A549 (cell line): ENCODE measurements around the gene ZNF750. TPM values are rescaled to one million over a fixed set of nuclear protein-coding genes. Genes with fewer than 3 reads are reported as not detected.

ENCODE experiments used
- ATAC-seq, 2 experiments: fragments of 200-7000 bp in 1 of 2; fragments of >200 bp in 1 of 2; cut with Nextera tagmentation in 1 of 2; cut with Tn5 transposase in 1 of 2; 3 replicates each; pipeline versions ENCODE4 v1.8.0 to v1.9.1; 2018 to 2020; ENCODE audit warnings: mild to moderate bottlenecking in 1 of 2, moderate library complexity in 1 of 2
- CTCF ChIA-PET: fragments of 300-600 bp; sonication (Branson Sonifier 250); formaldehyde crosslinking; extraction: SDS; loops from one replicate; lab custom pipeline; 2021; ENCODE audit warnings: antibody characterized with exemption, inconsistent platforms; lab: Yijun Ruan, JAX
- POLR2A ChIA-PET: fragments of 350-600 bp; formaldehyde crosslinking; extraction: SDS; loops from one replicate; lab custom pipeline; 2021; ENCODE audit warnings: antibody characterized with exemption, inconsistent platforms; lab: Yijun Ruan, JAX
- DNase-seq, 2 experiments: peaks; one replicate each; pipeline versions ENCODE4 v3.0.0 to v3.0.0-alpha.2; 2011 to 2016; ENCODE audit warnings: low read depth in 1 of 2, low spot score in 1 of 2
- FAIRE-seq: peaks from 2 replicates; lab custom pipeline; 2011; peaks lifted over from hg19 to GRCh38; lab: Jason Lieb, UNC
- H3K27ac ChIP-seq, 2 experiments: fragments of >200 bp; sonication (Bioruptor Twin); formaldehyde crosslinking; 3 replicates each; pipeline ENCODE4 v1.5.1; 2016 to 2017
- H3K4me1 ChIP-seq: fragments of >200 bp; sonication (Bioruptor Twin); formaldehyde crosslinking; 3 replicates; pipeline ENCODE4 v1.6.1; 2016
- H3K4me2 ChIP-seq: fragments of >200 bp; sonication (Bioruptor Twin); formaldehyde crosslinking; 3 replicates; pipeline ENCODE4 v1.6.1; 2016
- H3K4me3 ChIP-seq: fragments of >200 bp; sonication (Bioruptor Twin); formaldehyde crosslinking; 3 replicates; pipeline ENCODE4 v1.5.1; 2016
- H3K9me3 ChIP-seq: fragments of >200 bp; sonication (Bioruptor Twin); formaldehyde crosslinking; 3 replicates; pipeline ENCODE4 v1.6.1; 2016
- ATOH8 ChIP-seq: fragments of 250-450 bp; sonication (Bioruptor Pico); IDR thresholded peaks from 2 replicates; pipeline ENCODE4 v1.5.0; 2020; ENCODE audit warnings: low read depth, mild to moderate bottlenecking, moderate library complexity
- CBX8 ChIP-seq: fragments of 200-600 bp; sonication (generic); IDR thresholded peaks from 2 replicates; pipeline ENCODE4 v1.6.1; 2016
- EP300 ChIP-seq, 2 experiments: fragments of >200 bp; sonication (Bioruptor Twin); formaldehyde crosslinking; IDR thresholded peaks; 2 replicates in 1 of 2; 3 replicates in 1 of 2; pipeline ENCODE4 v1.6.1; 2016 to 2017
- FOSL2 ChIP-seq, 2 experiments: fragments of 450-650 bp in 1 of 2; fragments of >200 bp in 1 of 2; sonication (Bioruptor Twin) in 1 of 2; formaldehyde crosslinking; IDR thresholded peaks; 2 replicates each; pipeline versions ENCODE4 v1.5.0 to v1.6.1; 2016 to 2020; ENCODE audit warnings: mild to moderate bottlenecking in 1 of 2, moderate library complexity in 1 of 2
- HES2 ChIP-seq: fragments of >200 bp; sonication (Bioruptor Twin); formaldehyde crosslinking; IDR thresholded peaks from 2 replicates; pipeline ENCODE4 v1.6.1; 2016
- HOXA7 ChIP-seq: fragments of 250-450 bp; sonication (Bioruptor Pico); IDR thresholded peaks from 2 replicates; pipeline ENCODE4 v1.5.0; 2020; ENCODE audit warnings: mild to moderate bottlenecking, moderate library complexity
- HOXB5 ChIP-seq: fragments of 250-450 bp; sonication (Bioruptor Pico); IDR thresholded peaks from 2 replicates; pipeline ENCODE4 v1.5.0; 2020; ENCODE audit warnings: mild to moderate bottlenecking, moderate library complexity
- JUN ChIP-seq, 2 experiments: fragments of >200 bp; sonication (Bioruptor Twin); formaldehyde crosslinking; IDR thresholded peaks; 2 replicates in 1 of 2; 3 replicates in 1 of 2; pipeline ENCODE4 v1.6.1; 2016 to 2017
- MAFK ChIP-seq: fragments of 450-650 bp; IDR thresholded peaks from 2 replicates; pipeline ENCODE4 v1.6.1; 2014; ENCODE audit not compliant: partially characterized antibody
- MAZ ChIP-seq: fragments of 150-350 bp; IDR thresholded peaks from 2 replicates; pipeline ENCODE4 v1.6.1; 2014; ENCODE audit warnings: antibody characterized with exemption, low read depth, low read length, borderline replicate concordance
- MYC ChIP-seq: IDR thresholded peaks from 2 replicates; pipeline ENCODE4 v1.6.1; 2012; ENCODE audit warnings: mild to moderate bottlenecking, inconsistent platforms, low read length, improper control_type of control experiment, borderline replicate concordance
- NR3C1 ChIP-seq: fragments of >200 bp; sonication (Bioruptor Twin); formaldehyde crosslinking; IDR thresholded peaks from 3 replicates; pipeline ENCODE4 v1.6.1; 2017
- PBX3 ChIP-seq: IDR thresholded peaks from 2 replicates; pipeline ENCODE4 v1.6.1; 2012
- PHF8 ChIP-seq: fragments of 200-600 bp; sonication (generic); IDR thresholded peaks from 2 replicates; pipeline ENCODE4 v1.6.1; 2016; ENCODE audit warnings: low read depth, mild to moderate bottlenecking, antibody characterized with exemption, moderate library complexity, borderline replicate concordance
- RAD21 ChIP-seq, 2 experiments: fragments of >200 bp in 1 of 2; sonication (Bioruptor Twin) in 1 of 2; formaldehyde crosslinking in 1 of 2; IDR thresholded peaks in 1 of 2; conservative IDR thresholded peaks in 1 of 2; 2 replicates in 1 of 2; 3 replicates in 1 of 2; pipeline ENCODE4 v1.6.1; 2012 to 2018; ENCODE audit warnings: inconsistent platforms in 1 of 2
- RCOR1 ChIP-seq: fragments of 150-350 bp; IDR thresholded peaks from 2 replicates; pipeline ENCODE4 v1.6.1; 2014; ENCODE audit warnings: antibody characterized with exemption, low read length, low read depth
- RFX5 ChIP-seq: fragments of 450-650 bp; IDR thresholded peaks from 2 replicates; pipeline ENCODE4 v1.7.1; 2014; ENCODE audit warnings: antibody characterized with exemption, mild to moderate bottlenecking, moderate library complexity
- SREBF2 ChIP-seq: fragments of 450-650 bp; IDR thresholded peaks from 2 replicates; pipeline ENCODE4 v1.6.1; 2014; ENCODE audit warnings: mild to moderate bottlenecking, moderate library complexity
- TP53 ChIP-seq: fragments of 250-450 bp; sonication (Bioruptor Pico); IDR thresholded peaks from 2 replicates; pipeline ENCODE4 v1.5.0; 2021; ENCODE audit warnings: mild to moderate bottlenecking, moderate library complexity
- USF2 ChIP-seq: fragments of 450-650 bp; IDR thresholded peaks from 2 replicates; pipeline ENCODE4 v1.6.1; 2014; ENCODE audit warnings: antibody characterized with exemption
- ZNF302 ChIP-seq: fragments of 250-450 bp; sonication (Bioruptor Pico); IDR thresholded peaks from 2 replicates; pipeline ENCODE4 v1.9.0; 2021; ENCODE audit warnings: inconsistent platforms, mild to moderate bottlenecking, moderate library complexity
- WGBS: methylation state at CpG from one replicate; pipeline ENCODE4 v1.1.6; 2017; ENCODE audit errors: missing lambda C conversion rate; 5-methylcytosine and 5-hydroxymethylcytosine counted together
- polyA plus RNA-seq, 4 experiments: library from polyadenylated mRNA; depleted of rRNA in 3 of 4; stranded (reverse); fragments of >200 nt; fragmentation: RNase III in 1 of 4; extraction: RNeasy Plus Mini Kit Qiagen cat#74134 plus additional on column Dnase treatment in 1 of 4; gene quantifications; 2 replicates in 3 of 4; 3 replicates in 1 of 4; pipeline ENCODE4 v1.2.3, GENCODE V29; 2011 to 2017

Gene ZNF750
- polyA plus RNA-seq, 2 of the 4 experiments (the other 2 are of a cell fraction): not detected

- no peaks in the 10 kb centered on the region for H3K4me1 ChIP-seq
- no peaks in the 10 kb centered on the region for H3K9me3 ChIP-seq
- TF ChIP-seq HOXB5 (CRISPR knock-in tag): no peak
- no peak for TF ChIP-seq ZNF302 (CRISPR knock-in tag)
- no peak for TF ChIP-seq HES2
- TF ChIP-seq RFX5: no peak
- no peak for TF ChIP-seq HOXA7 (CRISPR knock-in tag)
- TF ChIP-seq EP300 (IDR thresholded peaks at IDR 0.05): no peak
- no peak for TF ChIP-seq JUN (IDR thresholded peaks at IDR 0.05)
- no peak for TF ChIP-seq RCOR1
- TF ChIP-seq MAZ: no peak
- TF ChIP-seq PBX3: no peak
- TF ChIP-seq MYC: no peak
- no peak for TF ChIP-seq PHF8
- TF ChIP-seq CBX8: no peak
- H3K4me3 ChIP-seq: no peak overlapping the region
- ChIA-PET POLR2A (no interaction called here), CTCF (interaction anchor here (0.8 kb wide), 1 partner anchor 14 kb away, joined by 3 read pairs; no protein-coding TSS in a partner anchor)
- WGBS: 98% methylated on average over 26 of the region's 26 CpGs
- ATAC-seq: no peak
- no peak overlapping the region for H3K27ac ChIP-seq
- H3K4me2 ChIP-seq: no peak overlapping the region
- no peak for DNase-seq
- no peak for FAIRE-seq
These were observed 10.8 kb downstream of the ZNF750 start for GRCh38 chr17:82828875-82829487.

- WGBS: 90% methylated on average over 7 of the region's 7 CpGs
- H3K4me2 ChIP-seq: no peak overlapping the region
- FAIRE-seq (no peak), ATAC-seq (no peak), DNase-seq (no peak)
- no peak for TF ChIP-seq FOSL2 (IDR thresholded peaks at IDR 0.05)
- TF ChIP-seq FOSL2 (CRISPR knock-in tag; IDR thresholded peaks at IDR 0.05): no peak
- TF ChIP-seq SREBF2: no peak
- TF ChIP-seq RCOR1: no peak
- TF ChIP-seq RAD21 (conservative IDR thresholded peaks at IDR 0.05 in 1 of 2, IDR thresholded peaks at IDR 0.05 in 1 of 2): no peak
- TF ChIP-seq NR3C1: no peak
- no peak for TF ChIP-seq TP53
- no peak for TF ChIP-seq ATOH8 (CRISPR knock-in tag)
- H3K4me3 ChIP-seq: no peak overlapping the region
- CTCF ChIA-PET: interaction anchor here (0.7 kb wide), 1 partner anchor 44 kb away, joined by 3 read pairs; no protein-coding TSS in a partner anchor
- H3K4me1 ChIP-seq: no peaks in the 10 kb centered on the region
- H3K9me3 ChIP-seq: no peaks in the 10 kb centered on the region
- H3K27ac ChIP-seq: no peak overlapping the region
- POLR2A ChIA-PET: no interaction called here
These were observed 12.9 kb downstream of the ZNF750 start for GRCh38 chr17:82826956-82827355.

GRCh38 chr17:82826211-82826610, 13.6 kb downstream of the ZNF750 start:
- no peak overlapping the region for H3K27ac ChIP-seq
- TF ChIP-seq USF2 (no peak), MAFK (peak; percentile 88)
- CTCF ChIA-PET: interaction anchor here (0.7 kb wide), 1 partner anchor 45 kb away, joined by 3 read pairs; no protein-coding TSS in a partner anchor
- no peaks in the 10 kb centered on the region for H3K4me1 ChIP-seq
- no peak for ATAC-seq
- peaks cover under 1% of the 10 kb centered on the region; the same call in 1 of the 3 replicates for H3K9me3 ChIP-seq
- no peak overlapping the region for H3K4me2 ChIP-seq
- no peak for FAIRE-seq
- DNase-seq: no peak
- H3K4me3 ChIP-seq: no peak overlapping the region
- POLR2A ChIA-PET: no interaction called here
